Measurements from ENCODE around the gene ABCG4.

The ABCG4 gene

GRCh38 chr11:119111361-119111925 is 37.4 kb upstream of the ABCG4 start:
- Histone ChIP-seq H3K9me3 (ENCODE audit: control insufficient read depth, low read length) (no peaks in the 10 kb centered on the region), H3K36me3 (ENCODE audit: control insufficient read depth, insufficient read depth, low read length) (no peaks in the 10 kb centered on the region), H3K4me1 (peaks cover 3% of the 10 kb centered on the region)

GRCh38 chr11:119112314-119113020 is 36.4 kb upstream of the ABCG4 start:
- no peaks in the 10 kb centered on the region for H3K4me1 ChIP-seq
- no peak overlapping the region for H2AFZ ChIP-seq
- TF ChIP-seq CTCF (IDR thresholded peaks at IDR 0.05) = no peak
- no peak overlapping the region for H3K27ac ChIP-seq
- no peaks in the 10 kb centered on the region for H3K9me3 ChIP-seq (ENCODE audit: control insufficient read depth, low read length)
- H3K36me3 ChIP-seq (ENCODE audit: control insufficient read depth, insufficient read depth, low read length) = no peaks in the 10 kb centered on the region
- no peaks in the 10 kb centered on the region for H3K27me3 ChIP-seq (ENCODE audit: control insufficient read depth, insufficient read depth, low read length)
- H3K4me3 ChIP-seq (ENCODE audit: low read depth, low read length) = no peak overlapping the region
- no peak overlapping the region for H3K9ac ChIP-seq
- no peaks in the 10 kb centered on the region for H3K79me2 ChIP-seq
- H3K4me2 ChIP-seq (ENCODE audit: low read length) = no peak overlapping the region

More at GRCh38 chr11:119111361-119111925, 37.4 kb upstream of the ABCG4 start:
- H2AFZ ChIP-seq = no peak overlapping the region
- no peak overlapping the region for H3K4me2 ChIP-seq (ENCODE audit: low read length)
- no peak overlapping the region for H3K4me3 ChIP-seq (ENCODE audit: low read depth, low read length)
- no peaks in the 10 kb centered on the region for H3K27me3 ChIP-seq (ENCODE audit: control insufficient read depth, insufficient read depth, low read length)
- no peak overlapping the region for H3K9ac ChIP-seq
- H3K27ac ChIP-seq = no peak overlapping the region
- H3K79me2 ChIP-seq = no peaks in the 10 kb centered on the region
- no peak for TF ChIP-seq CTCF (IDR thresholded peaks at IDR 0.05)

GRCh38 chr11:119113716-119114115 is 35.1 kb upstream of the ABCG4 start:
- Histone ChIP-seq H3K27me3 (ENCODE audit: control insufficient read depth, insufficient read depth, low read length) (no peaks in the 10 kb centered on the region), H3K79me2 (no peaks in the 10 kb centered on the region), H2AFZ (no peak overlapping the region), H3K4me1 (no peaks in the 10 kb centered on the region), H3K4me2 (ENCODE audit: low read length) (no peak overlapping the region), H3K27ac (no peak overlapping the region), H3K9ac (no peak overlapping the region), H3K9me3 (ENCODE audit: control insufficient read depth, low read length) (no peaks in the 10 kb centered on the region), H3K36me3 (ENCODE audit: control insufficient read depth, insufficient read depth, low read length) (no peaks in the 10 kb centered on the region), H3K4me3 (ENCODE audit: low read depth, low read length) (no peak overlapping the region)
- no peak for TF ChIP-seq CTCF (IDR thresholded peaks at IDR 0.05)

GRCh38 chr11:119114351-119114750 is 34.5 kb upstream of the ABCG4 start:
- Histone ChIP-seq H3K4me1 (no peaks in the 10 kb centered on the region), H3K4me2 (ENCODE audit: low read length) (no peak overlapping the region), H3K9me3 (ENCODE audit: control insufficient read depth, low read length) (no peaks in the 10 kb centered on the region), H3K27me3 (ENCODE audit: control insufficient read depth, insufficient read depth, low read length) (no peaks in the 10 kb centered on the region), H3K4me3 (ENCODE audit: low read depth, low read length) (no peak overlapping the region), H2AFZ (no peak overlapping the region), H3K9ac (no peak overlapping the region), H3K79me2 (no peaks in the 10 kb centered on the region), H3K27ac (no peak overlapping the region), H3K36me3 (ENCODE audit: control insufficient read depth, insufficient read depth, low read length) (no peaks in the 10 kb centered on the region)
- TF ChIP-seq CTCF (IDR thresholded peaks at IDR 0.05) = no peak

Measured in parathyroid adenoma (tissue), 2 donors.